Esophagus squamous epithelium (tissue), 5 donors: ENCODE measurements around the gene POU3F3. TPM values are rescaled to one million over a fixed set of nuclear protein-coding genes. Genes with fewer than 3 reads are reported as not detected.
A peak's percentile ranks its signal among the peaks of the same experiment; 100 is the strongest.

Experiments used
- DNase-seq: peaks from one replicate; lab custom pipeline; 2025; lab: John Stamatoyannopoulos, UW
- H3K27ac ChIP-seq, 4 donors: fragments of 200-600 bp; sonication (generic); one replicate each; pipeline ENCODE4 v1.5.1; 2016 to 2019; ENCODE audit warnings: mild to moderate bottlenecking in 1 of 4
- H3K27me3 ChIP-seq, 4 donors: fragments of 200-600 bp; sonication (generic); 1 replicate in 3 of 4; 2 replicates in 1 of 4; pipeline versions ENCODE4 v1.5.1 to v1.6.0; 2017 to 2021; ENCODE audit warnings: antibody characterized with exemption in 1 of 4
- H3K36me3 ChIP-seq, 3 donors: fragments of 200-600 bp; sonication (generic); one replicate each; pipeline ENCODE4 v1.5.1; 2016 to 2019
- H3K4me1 ChIP-seq, 3 donors: fragments of 200-600 bp; sonication (generic); one replicate each; pipeline ENCODE4 v1.5.1; 2017 to 2019
- H3K4me3 ChIP-seq, 4 donors: fragments of 200-600 bp; sonication (generic); 1 replicate in 3 of 4; 2 replicates in 1 of 4; pipeline ENCODE4 v1.5.1; 2016 to 2019; ENCODE audit warnings: mild to moderate bottlenecking in 2 of 4, moderate library complexity in 1 of 4
- H3K9me3 ChIP-seq, 3 donors: fragments of 200-600 bp; sonication (generic); one replicate each; pipeline ENCODE4 v1.5.1; 2016 to 2019
- CTCF ChIP-seq, 6 experiments: fragments of 450-650 bp in 4 of 6; fragments of 200-600 bp in 2 of 6; sonication (generic) in 2 of 6; IDR thresholded peaks; one replicate each; pipeline ENCODE4 v1.5.1; 2016 to 2019; ENCODE audit warnings: antibody characterized with exemption in 6 of 6, mild to moderate bottlenecking in 4 of 6, moderate library complexity in 4 of 6
- POLR2A ChIP-seq, 4 donors: fragments of 450-650 bp; IDR thresholded peaks; one replicate each; pipeline ENCODE4 v1.6.1; 2017; ENCODE audit warnings: antibody characterized with exemption in 4 of 4, mild to moderate bottlenecking in 4 of 4, moderate library complexity in 3 of 4
- WGBS, 2 donors: methylation state at CpG; one replicate each; pipeline ENCODE4 v1.1.5; 2018; 5-methylcytosine and 5-hydroxymethylcytosine counted together
- intact Hi-C: fragments of 100-400 bp; cut with DNase I; formaldehyde crosslinking; loops from one replicate; pipeline ENCODE4 v1.15.0; 2022
- total RNA-seq, 4 donors: library from RNA; depleted of rRNA; stranded (reverse); fragments of >200 nt; gene quantifications; one replicate each; pipeline ENCODE4 v1.1.0, GENCODE V29; 2016
- donor health status: DM: yes; HTN: yes; CAD: no.

POU3F3 gene
- total RNA-seq, 4 donors from 2014 or later, result 0.09 TPM; not detected in 3

GRCh38 chr2:104867813-104868504, 14.0 kb downstream of the POU3F3 start:
- Histone ChIP-seq H3K4me3 (no peak overlapping the region), H3K27ac (no peak overlapping the region), H3K27me3 (peaks cover 8 to 100% (median 42%) of the 10 kb centered on the region in 4 donors), H3K36me3 (no peaks in the 10 kb centered on the region), H3K4me1 (peaks cover 2 to 33% (median 7%) of the 10 kb centered on the region in 3 donors), H3K9me3 (no peaks in the 10 kb centered on the region)
- intact Hi-C loops, result no loop called here
- DNase-seq, result no peak
- TF ChIP-seq POLR2A (IDR thresholded peaks at IDR 0.05) (no peak), CTCF (IDR thresholded peaks at IDR 0.05) (no peak)
- WGBS, 2 donors, result 47 to 60% methylated on average over 1 to 3 of the region's 33 CpGs

- WGBS, 2 donors, result 42 to 52% methylated on average over 2 of the region's 4 CpGs
- Histone ChIP-seq H3K36me3 (no peaks in the 10 kb centered on the region), H3K4me3 (no peak overlapping the region), H3K27ac (no peak overlapping the region), H3K9me3 (no peaks in the 10 kb centered on the region), H3K27me3 (peaks cover 8 to 100% (median 38%) of the 10 kb centered on the region in 4 donors), H3K4me1 (peaks cover 6 to 36% (median 8%) of the 10 kb centered on the region in 3 donors)
- intact Hi-C loops, result no loop called here
- no peak for TF ChIP-seq POLR2A (IDR thresholded peaks at IDR 0.05)
- no peak for DNase-seq
These were observed 14.6 kb downstream of the POU3F3 start for GRCh38 chr2:104868505-104868866.

- no peak for TF ChIP-seq POLR2A (IDR thresholded peaks at IDR 0.05)
- TF ChIP-seq CTCF (IDR thresholded peaks at IDR 0.05), result no peak
- no peak for DNase-seq
- Histone ChIP-seq H3K4me1 (peaks cover 6 to 30% (median 8%) of the 10 kb centered on the region in 3 donors), H3K36me3 (no peaks in the 10 kb centered on the region), H3K27me3 (peaks cover 7 to 96% (median 29%) of the 10 kb centered on the region in 4 donors), H3K4me3 (no peak overlapping the region), H3K27ac (no peak overlapping the region), H3K9me3 (no peaks in the 10 kb centered on the region)
- intact Hi-C loops, result no loop called here
- 31% methylated on average over 3 to 4 of the region's 4 CpGs for WGBS, 2 donors
These were observed 16.4 kb downstream of the POU3F3 start for GRCh38 chr2:104870100-104870975.

- Histone ChIP-seq H3K4me3 (no peak overlapping the region), H3K9me3 (no peaks in the 10 kb centered on the region), H3K36me3 (no peaks in the 10 kb centered on the region), H3K27ac (no peak overlapping the region), H3K27me3 (peaks cover 4 to 94% (median 22%) of the 10 kb centered on the region in 4 donors), H3K4me1 (peaks cover 6 to 30% (median 8%) of the 10 kb centered on the region in 3 donors)
- intact Hi-C loops, result no loop called here
- 7 to 9% methylated on average over 8 of the region's 8 CpGs for WGBS, 2 donors
- DNase-seq, result no peak
- TF ChIP-seq CTCF (IDR thresholded peaks at IDR 0.05) (no peak), POLR2A (IDR thresholded peaks at IDR 0.05) (no peak)
These were observed 17.7 kb downstream of the POU3F3 start for GRCh38 chr2:104871649-104871971.

GRCh38 chr2:104871972-104872865, 18.3 kb downstream of the POU3F3 start:
- intact Hi-C loops, result no loop called here
- WGBS, 2 donors, result 4 to 10% methylated on average over 19 to 23 of the region's 65 CpGs
- no peak overlapping the region for H3K27ac ChIP-seq
- peak overlapping the region in 2 of 4 donors; percentile 56 to 74 for H3K4me3 ChIP-seq
- peaks cover 6 to 27% (median 8%) of the 10 kb centered on the region in 3 donors for H3K4me1 ChIP-seq
- H3K36me3 ChIP-seq, result no peaks in the 10 kb centered on the region
- no peaks in the 10 kb centered on the region for H3K9me3 ChIP-seq
- peaks cover 4 to 94% (median 16%) of the 10 kb centered on the region in 4 donors for H3K27me3 ChIP-seq
- no peak for DNase-seq
- TF ChIP-seq POLR2A (IDR thresholded peaks at IDR 0.05), result no peak
- TF ChIP-seq CTCF (IDR thresholded peaks at IDR 0.05), result no peak
